Neutrophil (primary cell): Measurements from ENCODE around the gene NR2F2.

Experiments
- H3K27ac ChIP-seq: fragments of 200-600 bp; sonication (generic); 2 replicates; pipeline ENCODE4 v1.5.1; 2016; ENCODE audit warnings: mild to moderate bottlenecking, moderate library complexity
- H3K27me3 ChIP-seq: fragments of 200-600 bp; sonication (generic); 2 replicates; pipeline ENCODE4 v1.6.0; 2016; ENCODE audit warnings: mild to moderate bottlenecking
- H3K36me3 ChIP-seq: fragments of 200-600 bp; sonication (generic); 2 replicates; pipeline ENCODE4 v1.5.1; 2017
- H3K4me1 ChIP-seq, 2 experiments: fragments of 200-600 bp in 1 of 2; sonication (generic) in 1 of 2; 1 replicate in 1 of 2; 2 replicates in 1 of 2; pipeline versions ENCODE4 v1.5.1 to v1.6.1; 2013 to 2016; ENCODE audit warnings: low read depth in 1 of 2, low read length in 1 of 2, mild to moderate bottlenecking in 1 of 2, moderate library complexity in 1 of 2; ENCODE audit not compliant: control insufficient read depth in 1 of 2, insufficient read depth in 1 of 2
- H3K4me3 ChIP-seq, 2 experiments: fragments of 200-600 bp in 1 of 2; sonication (generic) in 1 of 2; 1 replicate in 1 of 2; 2 replicates in 1 of 2; pipeline ENCODE4 v1.5.1; 2013 to 2016; ENCODE audit warnings: low read depth in 1 of 2, low read length in 1 of 2, mild to moderate bottlenecking in 1 of 2, moderate library complexity in 1 of 2
- H3K9me3 ChIP-seq: fragments of 200-600 bp; sonication (generic); 2 replicates; pipeline ENCODE4 v1.5.1; 2016
- CTCF ChIP-seq: fragments of 200-600 bp; sonication (generic); IDR thresholded peaks from 2 replicates; pipeline ENCODE4 v1.5.1; 2016; ENCODE audit warnings: antibody characterized with exemption

Gene NR2F2

GRCh38 chr15:96347181-96348111 lies 16.9 kb downstream of the NR2F2 start:
- Histone ChIP-seq H3K9me3 (no peaks in the 10 kb centered on the region), H3K27me3 (peaks cover 100% of the 10 kb centered on the region), H3K4me3 (no peak overlapping the region), H3K27ac (no peak overlapping the region), H3K4me1 (no peaks in the 10 kb centered on the region), H3K36me3 (no peaks in the 10 kb centered on the region)
- TF ChIP-seq CTCF: no peak

- H3K4me3 ChIP-seq: no peak overlapping the region
- H3K27ac ChIP-seq: no peak overlapping the region
- TF ChIP-seq CTCF: no peak
- H3K36me3 ChIP-seq: no peaks in the 10 kb centered on the region
- H3K27me3 ChIP-seq: peaks cover 100% of the 10 kb centered on the region
- no peaks in the 10 kb centered on the region for H3K9me3 ChIP-seq
- no peaks in the 10 kb centered on the region for H3K4me1 ChIP-seq
Measured at GRCh38 chr15:96348112-96349027, 17.9 kb downstream of the NR2F2 start.

GRCh38 chr15:96349034-96349856 lies 18.7 kb downstream of the NR2F2 start:
- H3K4me3 ChIP-seq: no peak overlapping the region
- peaks cover 100% of the 10 kb centered on the region for H3K27me3 ChIP-seq
- H3K9me3 ChIP-seq: no peaks in the 10 kb centered on the region
- no peak for TF ChIP-seq CTCF
- no peaks in the 10 kb centered on the region for H3K4me1 ChIP-seq
- no peak overlapping the region for H3K27ac ChIP-seq
- no peaks in the 10 kb centered on the region for H3K36me3 ChIP-seq

GRCh38 chr15:96349857-96350720 lies 19.6 kb downstream of the NR2F2 start:
- Histone ChIP-seq H3K27ac (no peak overlapping the region), H3K4me3 (no peak overlapping the region)

More at GRCh38 chr15:96349857-96350720, 19.6 kb downstream of the NR2F2 start:
- Histone ChIP-seq H3K27me3 (peaks cover 100% of the 10 kb centered on the region), H3K9me3 (no peaks in the 10 kb centered on the region), H3K36me3 (no peaks in the 10 kb centered on the region), H3K4me1 (no peaks in the 10 kb centered on the region)
- no peak for TF ChIP-seq CTCF
